ENCODE results near the gene CA10.

GRCh38 chr17:51770027-51770759, 388.3 kb downstream of the CA10 start:
- TF ChIP-seq CTCF (IDR thresholded peaks at IDR 0.05; ENCODE audit: low read depth, low read length, poor library complexity, severe bottlenecking) (no peak), EZH2phosphoT487 (IDR thresholded peaks at IDR 0.05; ENCODE audit: borderline replicate concordance, low read length) (no peak)

Measured in DOHH2 (cell line).